GM23248 (cell line): ENCODE measurements around the gene USP10. TPM values are rescaled to one million over a fixed set of nuclear protein-coding genes. Genes with fewer than 3 reads are reported as not detected.

Experiments used
- DNase-seq: peaks from one replicate; pipeline ENCODE4 v3.0.0-alpha.2; 2015
- H2AFZ ChIP-seq: fragments of 200-600 bp; sonication (generic); 2 replicates; pipeline ENCODE4 v1.6.1; 2016; ENCODE audit warnings: antibody characterized with exemption
- H3F3A ChIP-seq: fragments of 200-600 bp; sonication (generic); 2 replicates; pipeline ENCODE4 v1.6.1; 2016; ENCODE audit warnings: mild to moderate bottlenecking, antibody characterized with exemption, mixed run types; ENCODE audit not compliant: insufficient read depth
- H3K27ac ChIP-seq: fragments of 200-600 bp; sonication (generic); 2 replicates; pipeline ENCODE4 v1.5.1; 2016; ENCODE audit warnings: mild to moderate bottlenecking
- H3K27me3 ChIP-seq: fragments of 200-600 bp; sonication (generic); replicated peaks from 2 replicates; pipeline ENCODE4 v1.6.1; 2016; ENCODE audit warnings: mild to moderate bottlenecking; ENCODE audit not compliant: insufficient read depth
- H3K36me3 ChIP-seq: fragments of 200-600 bp; sonication (generic); 2 replicates; pipeline ENCODE4 v1.6.1; 2016; ENCODE audit warnings: low read depth, mild to moderate bottlenecking
- H3K4me1 ChIP-seq: fragments of 200-600 bp; sonication (generic); 2 replicates; pipeline ENCODE4 v1.6.1; 2016; ENCODE audit warnings: mild to moderate bottlenecking; ENCODE audit not compliant: insufficient read depth
- H3K4me2 ChIP-seq: fragments of 200-600 bp; sonication (generic); one replicate; pipeline ENCODE4 v1.6.1; 2016; ENCODE audit warnings: mild to moderate bottlenecking; ENCODE audit not compliant: unreplicated experiment
- H3K4me3 ChIP-seq: fragments of 200-600 bp; sonication (generic); 2 replicates; pipeline ENCODE4 v1.5.1; 2016; ENCODE audit warnings: mild to moderate bottlenecking
- H3K79me2 ChIP-seq: fragments of 200-600 bp; sonication (generic); 2 replicates; pipeline ENCODE4 v1.6.1; 2016; ENCODE audit warnings: mild to moderate bottlenecking; ENCODE audit not compliant: insufficient read depth
- H3K9ac ChIP-seq: fragments of 200-600 bp; sonication (generic); 2 replicates; pipeline ENCODE4 v1.6.1; 2016; ENCODE audit warnings: mild to moderate bottlenecking
- H3K9me2 ChIP-seq: fragments of 200-600 bp; sonication (generic); 2 replicates; pipeline ENCODE4 v1.6.1; 2016; ENCODE audit warnings: mixed run types, mild to moderate bottlenecking, moderate library complexity; ENCODE audit not compliant: insufficient read depth
- H3K9me3 ChIP-seq: fragments of 200-600 bp; sonication (generic); one replicate; pipeline ENCODE4 v1.6.1; 2017; ENCODE audit warnings: low read depth
- H4K20me1 ChIP-seq: fragments of 200-600 bp; sonication (generic); 2 replicates; pipeline ENCODE4 v1.6.0; 2016; ENCODE audit not compliant: insufficient read depth
- EZH2 ChIP-seq: fragments of 200-600 bp; sonication (generic); IDR thresholded peaks from 2 replicates; pipeline ENCODE4 v1.6.1; 2018; ENCODE audit warnings: antibody characterized with exemption, mild to moderate bottlenecking; ENCODE audit not compliant: insufficient read depth, poor library complexity, severe bottlenecking
- EZH2phosphoT487 ChIP-seq: fragments of 200-600 bp; sonication (generic); IDR thresholded peaks from 2 replicates; pipeline ENCODE4 v1.6.1; 2018; ENCODE audit warnings: antibody characterized with exemption, moderate library complexity, mild to moderate bottlenecking, low read depth; ENCODE audit not compliant: insufficient read depth
- WGBS, 2 experiments: methylation state at CpG; one replicate each; pipeline ENCODE4 v1.1.6; 2015 to 2017; ENCODE audit warnings: low lambda C conversion rate in 2 of 2, low coverage in 1 of 2; ENCODE audit errors: missing lambda C conversion rate in 2 of 2; 5-methylcytosine and 5-hydroxymethylcytosine counted together
- in situ Hi-C: fragments of 300-500 bp; cut with MboI; formaldehyde crosslinking; loops from 2 replicates; pipeline ENCODE4 v1.15.0; 2020
- polyA plus RNA-seq: library from polyadenylated mRNA; unstranded; fragments of >200 nt; fragmentation: Nextera tagmentation; extraction: Ambion mirVana; gene quantifications from 2 replicates; pipeline ENCODE4 v1.2.1, GENCODE V29; 2016
- total RNA-seq: library from RNA; depleted of rRNA; stranded (reverse); fragments of >200 nt; shearing (Covaris generic); gene quantifications from 2 replicates; pipeline ENCODE4 v1.2.3, GENCODE V29; 2014

USP10 gene
- total and polyA plus RNA-seq, 2 experiments from 2014 or later = 48.3 to 74.0 TPM

DNA sequence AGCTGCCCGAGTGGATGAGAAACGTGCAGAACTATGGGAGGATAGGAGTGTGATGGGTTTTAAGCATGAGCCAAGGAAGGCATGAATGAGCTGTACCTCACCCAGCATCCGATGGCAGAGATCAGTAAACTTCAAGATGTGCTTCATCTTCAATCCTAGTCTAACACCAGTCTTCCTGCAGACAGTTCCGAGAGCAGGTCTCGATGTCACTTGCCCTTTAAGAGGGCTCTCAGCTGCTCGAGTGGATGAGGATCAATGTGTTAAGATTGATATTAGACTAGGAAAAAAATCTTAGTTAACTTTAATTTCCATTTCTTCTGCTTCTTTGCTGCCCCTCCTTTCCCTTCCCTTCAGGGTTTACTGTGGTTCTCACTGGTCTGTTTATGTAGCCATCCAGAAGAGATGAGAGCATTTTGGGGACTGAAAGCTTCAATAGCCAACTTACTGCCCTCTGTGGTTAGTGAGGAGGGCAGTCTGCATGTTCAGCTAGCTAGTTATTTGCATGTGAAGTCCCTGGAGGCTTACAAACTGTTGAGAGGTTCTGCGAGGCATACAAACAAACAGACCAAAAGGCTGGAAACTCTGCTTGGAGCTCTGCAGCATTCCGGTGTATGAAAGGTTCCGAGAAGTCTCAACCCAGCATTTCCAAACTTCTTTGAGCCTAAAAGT lies 36.2 kb upstream of the USP10 start:
- no peak for DNase-seq
- in situ Hi-C loops = no loop called here
- Histone ChIP-seq H3K79me2 (peaks cover 15% of the 10 kb centered on the region; the same call in 1 of the 2 replicates), H3K9me3 (no peaks in the 10 kb centered on the region), H3F3A (no peaks in the 10 kb centered on the region), H3K27ac (no peak overlapping the region), H3K9me2 (no peaks in the 10 kb centered on the region), H3K27me3 (no peaks in the 10 kb centered on the region), H3K36me3 (peaks cover 34% of the 10 kb centered on the region; the same call in 1 of the 2 replicates), H4K20me1 (no peaks in the 10 kb centered on the region), H3K9ac (no peak overlapping the region), H3K4me2 (no peak overlapping the region), H3K4me3 (no peak overlapping the region), H3K4me1 (0 out of 2 replicates have a peak, but pooled peaks cover 3% of the 10 kb centered on the region), H2AFZ (no peak overlapping the region)
- 75 to 78% methylated on average over 9 of the region's 9 CpGs for WGBS, 2 experiments
- TF ChIP-seq EZH2 = no peak
- no peak for TF ChIP-seq EZH2phosphoT487

DNA sequence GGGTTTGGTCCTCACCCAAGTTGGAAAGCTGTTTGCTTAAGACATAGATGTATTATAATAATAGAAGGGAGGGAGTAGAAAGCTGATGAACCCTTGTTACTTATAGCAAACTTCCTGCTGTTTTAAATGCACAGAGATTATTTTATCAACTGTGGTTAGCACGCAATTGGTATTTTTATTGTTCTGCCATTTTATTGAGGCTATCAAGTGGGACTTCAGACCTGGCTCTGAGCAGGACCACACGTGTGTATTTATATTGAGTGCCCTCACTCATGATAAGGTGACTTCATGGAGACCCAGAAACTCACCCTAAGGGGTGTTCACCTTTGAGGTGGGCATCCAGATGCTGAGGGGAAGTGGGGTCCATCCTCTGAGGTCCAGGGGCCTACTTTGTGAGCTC lies 34.4 kb upstream of the USP10 start:
- Histone ChIP-seq H3K9me3 (no peaks in the 10 kb centered on the region), H3K27me3 (no peaks in the 10 kb centered on the region), H3F3A (no peaks in the 10 kb centered on the region), H2AFZ (no peak overlapping the region), H3K9ac (no peak overlapping the region), H3K79me2 (peaks cover 13% of the 10 kb centered on the region; the same call in 1 of the 2 replicates), H3K27ac (no peak overlapping the region), H3K4me3 (no peak overlapping the region), H3K4me1 (0 out of 2 replicates have a peak, but pooled peaks cover 3% of the 10 kb centered on the region), H3K9me2 (no peaks in the 10 kb centered on the region), H3K36me3 (peaks cover 32% of the 10 kb centered on the region; the same call in 1 of the 2 replicates), H4K20me1 (no peaks in the 10 kb centered on the region), H3K4me2 (no peak overlapping the region)
- in situ Hi-C loops = no loop called here
- no peak for DNase-seq
- WGBS, 2 experiments = 94 to 98% methylated on average over 2 of the region's 2 CpGs
- TF ChIP-seq EZH2phosphoT487 = no peak
- no peak for TF ChIP-seq EZH2

GRCh38 chr16:84665843-84666242 lies 34.0 kb upstream of the USP10 start:
- WGBS, 2 experiments = 100% methylated on average over 5 to 7 of the region's 7 CpGs
- TF ChIP-seq EZH2 (no peak), EZH2phosphoT487 (no peak)
- in situ Hi-C loops = no loop called here
- Histone ChIP-seq H3K4me1 (0 out of 2 replicates have a peak, but pooled peaks cover 2% of the 10 kb centered on the region), H3K4me2 (no peak overlapping the region), H3K27me3 (no peaks in the 10 kb centered on the region), H3F3A (no peaks in the 10 kb centered on the region), H3K36me3 (peaks cover 32% of the 10 kb centered on the region; the same call in 1 of the 2 replicates), H3K9me3 (no peaks in the 10 kb centered on the region), H3K79me2 (peaks cover 12% of the 10 kb centered on the region; the same call in 1 of the 2 replicates), H3K27ac (no peak overlapping the region), H4K20me1 (no peaks in the 10 kb centered on the region), H2AFZ (no peak overlapping the region), H3K9me2 (no peaks in the 10 kb centered on the region), H3K4me3 (no peak overlapping the region), H3K9ac (no peak overlapping the region)
- DNase-seq = no peak

DNA sequence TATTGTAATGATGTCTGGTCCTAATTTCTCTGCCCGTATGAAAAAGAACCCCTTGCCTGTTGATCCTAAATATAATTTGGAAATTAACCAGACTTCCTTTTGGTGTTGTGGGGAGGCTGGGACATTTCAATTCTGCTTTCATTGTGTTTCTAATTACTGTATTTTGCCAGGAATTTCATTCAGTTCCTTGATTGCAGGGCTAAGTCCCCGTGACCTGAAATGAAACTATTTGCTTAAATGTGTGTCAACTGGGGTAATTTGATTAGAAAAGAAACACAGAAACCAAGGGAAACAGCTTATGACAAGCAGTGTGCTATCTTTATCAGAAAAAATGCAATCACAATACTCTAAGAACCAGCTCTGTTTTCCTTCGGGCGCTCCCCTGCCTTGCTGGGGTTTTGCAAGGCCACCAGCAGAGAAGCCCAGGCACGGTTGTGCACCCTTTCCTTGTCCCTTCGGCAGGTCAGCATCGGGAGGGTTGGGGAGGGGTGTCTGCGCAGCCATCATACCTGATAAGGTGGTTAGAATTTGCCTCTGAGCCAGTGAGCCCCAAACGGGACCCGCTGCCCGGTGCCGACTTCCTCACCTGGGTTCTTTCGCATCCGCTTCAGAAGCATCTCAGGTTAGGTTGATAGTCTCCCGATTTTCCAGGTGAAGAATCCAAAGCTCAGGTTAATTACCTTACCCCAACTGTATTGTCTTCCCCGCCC lies 32.0 kb upstream of the USP10 start:
- no peak overlapping the region for H2AFZ ChIP-seq
- no peaks in the 10 kb centered on the region for H3K27me3 ChIP-seq
- TF ChIP-seq EZH2 (no peak), EZH2phosphoT487 (no peak)
- H3F3A ChIP-seq = 0 out of 2 replicates have a peak, but pooled peaks cover 5% of the 10 kb centered on the region
- no peaks in the 10 kb centered on the region for H3K9me3 ChIP-seq
- no peak overlapping the region for H3K9ac ChIP-seq
- in situ Hi-C loops = no loop called here
- DNase-seq = no peak
- H3K36me3 ChIP-seq = peaks cover 19% of the 10 kb centered on the region; the same call in 1 of the 2 replicates
- no peaks in the 10 kb centered on the region for H3K79me2 ChIP-seq
- H3K4me3 ChIP-seq = no peak overlapping the region
- no peaks in the 10 kb centered on the region for H4K20me1 ChIP-seq
- no peaks in the 10 kb centered on the region for H3K9me2 ChIP-seq
- no peak overlapping the region for H3K27ac ChIP-seq
- H3K4me2 ChIP-seq = no peak overlapping the region
- 78 to 80% methylated on average over 16 of the region's 16 CpGs for WGBS, 2 experiments
- H3K4me1 ChIP-seq = no peaks in the 10 kb centered on the region
